ENCODE results near the gene ENPEP.
"Not testable (repeated sequence)": the region's sequence is repeated elsewhere in the genome, so short reads cannot be mapped to it uniquely, and the experiment has no call there.

Gene ENPEP, protein sequence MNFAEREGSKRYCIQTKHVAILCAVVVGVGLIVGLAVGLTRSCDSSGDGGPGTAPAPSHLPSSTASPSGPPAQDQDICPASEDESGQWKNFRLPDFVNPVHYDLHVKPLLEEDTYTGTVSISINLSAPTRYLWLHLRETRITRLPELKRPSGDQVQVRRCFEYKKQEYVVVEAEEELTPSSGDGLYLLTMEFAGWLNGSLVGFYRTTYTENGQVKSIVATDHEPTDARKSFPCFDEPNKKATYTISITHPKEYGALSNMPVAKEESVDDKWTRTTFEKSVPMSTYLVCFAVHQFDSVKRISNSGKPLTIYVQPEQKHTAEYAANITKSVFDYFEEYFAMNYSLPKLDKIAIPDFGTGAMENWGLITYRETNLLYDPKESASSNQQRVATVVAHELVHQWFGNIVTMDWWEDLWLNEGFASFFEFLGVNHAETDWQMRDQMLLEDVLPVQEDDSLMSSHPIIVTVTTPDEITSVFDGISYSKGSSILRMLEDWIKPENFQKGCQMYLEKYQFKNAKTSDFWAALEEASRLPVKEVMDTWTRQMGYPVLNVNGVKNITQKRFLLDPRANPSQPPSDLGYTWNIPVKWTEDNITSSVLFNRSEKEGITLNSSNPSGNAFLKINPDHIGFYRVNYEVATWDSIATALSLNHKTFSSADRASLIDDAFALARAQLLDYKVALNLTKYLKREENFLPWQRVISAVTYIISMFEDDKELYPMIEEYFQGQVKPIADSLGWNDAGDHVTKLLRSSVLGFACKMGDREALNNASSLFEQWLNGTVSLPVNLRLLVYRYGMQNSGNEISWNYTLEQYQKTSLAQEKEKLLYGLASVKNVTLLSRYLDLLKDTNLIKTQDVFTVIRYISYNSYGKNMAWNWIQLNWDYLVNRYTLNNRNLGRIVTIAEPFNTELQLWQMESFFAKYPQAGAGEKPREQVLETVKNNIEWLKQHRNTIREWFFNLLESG

DNA sequence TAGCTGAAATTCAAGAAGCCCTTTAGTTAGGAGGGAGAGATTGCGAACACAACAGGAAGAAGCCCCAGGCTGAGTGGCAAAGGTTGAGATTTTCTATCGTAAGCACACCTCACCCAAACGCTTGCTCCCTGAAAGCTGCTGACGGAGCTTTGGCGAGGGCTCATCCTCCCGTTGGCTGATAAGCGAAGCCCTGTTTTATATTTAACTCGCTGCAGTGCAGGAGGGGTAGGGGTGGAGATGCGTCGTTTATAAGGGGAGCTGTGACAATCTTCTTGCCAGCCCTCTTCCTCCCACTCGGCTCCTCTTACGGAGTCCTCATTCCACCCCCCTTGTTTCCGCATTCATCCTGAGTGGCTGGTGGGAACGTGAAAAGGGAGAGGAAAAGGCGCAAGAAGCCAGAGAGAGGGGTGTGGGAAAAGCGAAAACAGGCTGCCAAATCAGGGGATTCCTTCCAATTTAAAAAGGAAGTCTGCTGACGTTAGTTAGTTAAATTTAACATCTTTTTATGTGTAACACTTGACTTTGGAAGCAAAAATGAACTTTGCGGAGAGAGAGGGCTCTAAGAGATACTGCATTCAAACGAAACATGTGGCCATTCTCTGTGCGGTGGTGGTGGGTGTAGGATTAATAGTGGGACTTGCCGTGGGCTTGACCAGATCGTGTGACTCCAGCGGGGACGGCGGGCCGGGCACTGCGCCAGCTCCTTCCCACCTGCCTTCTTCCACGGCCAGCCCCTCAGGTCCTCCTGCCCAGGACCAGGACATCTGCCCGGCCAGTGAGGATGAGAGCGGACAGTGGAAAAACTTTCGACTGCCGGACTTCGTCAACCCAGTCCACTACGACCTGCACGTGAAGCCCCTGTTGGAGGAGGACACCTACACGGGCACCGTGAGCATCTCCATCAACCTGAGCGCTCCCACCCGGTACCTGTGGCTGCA lies at the start of gene ENPEP:
Gene ENPEP, plus strand, starts transcription at position 275 of the 938 bp plus-strand sequence. Its CDS starts 260 bp downstream, at position 535.
- no peak for DNase-seq

DNA sequence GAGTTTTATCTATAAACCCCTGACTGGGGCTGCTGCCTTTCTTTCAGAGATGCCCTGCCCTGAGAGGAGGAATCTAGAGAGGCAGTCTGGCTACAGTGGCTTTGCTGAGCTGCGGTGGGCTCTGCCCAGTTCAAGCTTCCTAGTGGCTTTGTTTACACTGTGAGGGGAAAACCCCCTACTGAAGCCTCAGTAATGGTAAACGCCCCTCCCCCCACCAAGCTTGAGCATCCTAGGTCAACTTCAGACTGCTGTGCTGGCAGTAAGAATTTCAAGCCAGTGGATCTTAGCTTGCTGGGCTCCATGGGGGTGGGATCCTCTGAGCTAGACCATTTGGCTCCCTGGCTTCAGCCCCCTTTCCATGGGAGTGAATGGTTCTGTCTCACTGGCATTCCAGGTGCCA lies 44.1 kb upstream of the ENPEP start:
- not testable (repeated sequence) for DNase-seq

DNA sequence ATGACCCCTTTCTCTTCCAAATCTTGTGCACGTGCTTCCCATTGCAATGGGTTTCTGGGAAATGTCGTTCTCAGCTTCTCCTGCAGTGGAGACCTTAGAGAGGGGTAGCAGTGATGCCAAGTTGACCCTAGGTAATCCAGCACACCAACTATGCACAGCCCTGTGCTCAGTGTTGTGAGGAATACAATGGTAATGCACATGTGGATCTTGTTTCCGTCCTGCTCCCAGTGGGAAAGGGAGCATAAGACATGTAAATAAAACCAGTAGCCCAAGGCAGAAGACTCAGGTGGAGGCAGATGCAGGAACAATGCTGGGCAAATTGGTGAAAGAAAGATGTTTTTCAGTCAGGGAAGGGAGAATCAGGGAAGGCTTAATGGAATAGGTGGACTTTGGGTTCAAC lies 38.7 kb upstream of the ENPEP start:
- not testable (repeated sequence) for DNase-seq

DNA sequence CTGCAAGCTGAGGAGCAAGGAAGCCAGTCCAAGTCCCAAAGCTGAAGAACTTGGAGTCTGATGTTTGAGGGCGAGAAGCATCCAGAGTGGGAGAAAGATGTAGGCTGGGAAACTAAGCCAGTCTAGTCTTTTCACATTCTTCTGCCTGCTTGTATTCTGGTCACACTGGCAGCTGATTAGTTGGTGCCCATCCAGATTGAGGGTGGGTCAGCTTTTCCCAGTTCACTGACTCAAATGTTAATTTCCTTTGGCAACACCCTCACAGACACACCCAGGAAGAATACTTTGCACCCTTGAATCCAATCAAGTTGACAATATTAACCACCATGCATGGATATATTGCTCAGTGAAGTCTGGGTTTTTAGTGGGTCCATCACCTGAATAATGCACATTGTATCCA lies 36.7 kb upstream of the ENPEP start:
- not testable (repeated sequence) for DNase-seq

DNA sequence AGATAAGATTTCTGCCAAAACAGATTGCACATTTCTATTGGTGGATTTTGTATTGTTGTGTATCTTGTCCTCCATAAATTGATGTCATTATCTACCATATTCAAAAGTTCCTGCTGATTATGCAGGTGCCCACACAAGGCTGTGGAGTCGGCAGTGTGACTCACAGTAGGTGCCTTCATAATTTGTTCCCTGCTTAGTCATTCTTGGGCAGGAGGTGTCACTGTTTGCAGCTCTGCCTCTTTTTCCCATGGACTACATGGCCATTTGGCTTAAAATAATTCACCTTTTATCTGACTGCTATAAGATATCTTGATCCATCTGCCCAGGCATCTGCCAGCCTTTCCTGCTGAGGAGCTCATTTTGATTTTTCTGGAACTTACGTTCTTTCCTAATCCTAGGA lies 33.6 kb upstream of the ENPEP start:
- DNase-seq: no peak

DNA sequence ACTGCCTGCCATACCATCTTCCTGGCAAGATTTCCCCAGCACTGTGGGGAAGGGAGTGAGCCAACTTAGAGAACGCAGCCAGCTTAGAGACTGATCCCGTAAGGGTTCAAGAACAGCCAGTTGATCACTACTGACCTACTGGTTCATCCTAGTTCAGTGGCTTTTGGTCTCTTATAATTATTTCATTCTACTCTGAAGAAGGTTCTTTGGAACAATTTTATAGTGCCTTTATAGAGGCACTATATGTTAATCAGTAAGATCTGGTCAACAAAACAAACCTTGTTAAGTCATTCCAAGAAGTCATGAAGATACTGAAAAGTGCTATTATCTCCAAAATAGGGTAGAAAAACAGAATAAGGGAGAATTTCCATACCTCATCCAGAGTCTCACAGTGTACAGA lies 33.2 kb upstream of the ENPEP start:
- DNase-seq: no peak

DNA sequence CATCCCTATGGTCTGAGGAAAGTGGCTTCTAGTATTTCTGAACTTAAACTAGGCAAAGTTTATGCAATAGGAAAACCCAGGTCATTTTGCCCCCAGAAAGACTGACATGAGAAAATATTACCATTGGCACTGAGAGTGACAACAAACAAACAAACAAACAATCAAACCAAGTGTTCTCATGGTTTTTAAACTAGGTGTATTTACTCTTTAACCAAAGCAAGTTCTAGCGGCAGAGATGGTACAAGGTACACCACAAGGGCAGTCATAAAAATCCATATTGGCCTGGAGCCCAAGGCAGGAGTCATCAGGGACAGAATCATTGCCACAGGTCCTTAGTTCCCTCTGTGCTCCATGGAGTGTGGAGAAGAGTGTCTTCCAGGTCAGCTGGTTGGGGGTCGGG lies 26.0 kb upstream of the ENPEP start:
- DNase-seq: no peak

DNA sequence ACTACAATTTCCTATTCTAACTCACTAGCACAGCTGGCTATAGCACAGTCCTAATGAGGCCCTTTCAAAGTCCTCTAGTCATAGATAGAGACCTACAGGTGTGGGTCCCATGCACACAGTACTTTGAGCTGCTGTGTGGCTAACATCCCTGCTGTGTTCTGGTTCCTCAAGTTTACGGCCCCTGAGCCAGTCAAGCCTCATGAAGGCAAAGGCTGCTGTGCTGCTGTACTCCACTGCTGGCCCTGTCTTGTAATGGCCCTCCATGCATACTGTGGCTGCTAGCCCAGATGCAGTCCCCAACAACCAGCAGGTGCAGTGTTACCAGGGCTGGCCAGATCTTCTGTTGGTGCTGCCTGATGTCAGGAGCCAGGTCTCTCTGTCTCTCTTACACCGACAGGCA lies 23.4 kb upstream of the ENPEP start:
- no peak for DNase-seq

DNA sequence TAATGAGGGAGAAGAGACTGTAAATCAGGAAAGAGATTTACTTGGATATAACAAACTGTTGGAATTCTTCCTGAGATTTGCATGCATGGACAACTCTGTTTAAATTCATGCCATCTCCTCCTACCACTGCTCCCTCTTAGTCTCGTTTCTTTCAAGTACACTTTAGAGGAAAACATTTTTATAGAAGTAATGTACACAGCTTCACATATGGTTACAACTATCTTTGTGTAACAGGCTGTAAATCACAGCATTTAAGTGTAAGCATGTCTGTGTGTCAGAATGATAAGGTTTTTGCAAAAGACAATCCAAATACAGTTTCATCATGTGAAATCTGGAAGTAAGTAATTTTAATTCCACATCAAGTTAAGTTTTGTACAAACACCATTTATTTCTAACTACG lies 21.5 kb upstream of the ENPEP start:
- no peak for DNase-seq

DNA sequence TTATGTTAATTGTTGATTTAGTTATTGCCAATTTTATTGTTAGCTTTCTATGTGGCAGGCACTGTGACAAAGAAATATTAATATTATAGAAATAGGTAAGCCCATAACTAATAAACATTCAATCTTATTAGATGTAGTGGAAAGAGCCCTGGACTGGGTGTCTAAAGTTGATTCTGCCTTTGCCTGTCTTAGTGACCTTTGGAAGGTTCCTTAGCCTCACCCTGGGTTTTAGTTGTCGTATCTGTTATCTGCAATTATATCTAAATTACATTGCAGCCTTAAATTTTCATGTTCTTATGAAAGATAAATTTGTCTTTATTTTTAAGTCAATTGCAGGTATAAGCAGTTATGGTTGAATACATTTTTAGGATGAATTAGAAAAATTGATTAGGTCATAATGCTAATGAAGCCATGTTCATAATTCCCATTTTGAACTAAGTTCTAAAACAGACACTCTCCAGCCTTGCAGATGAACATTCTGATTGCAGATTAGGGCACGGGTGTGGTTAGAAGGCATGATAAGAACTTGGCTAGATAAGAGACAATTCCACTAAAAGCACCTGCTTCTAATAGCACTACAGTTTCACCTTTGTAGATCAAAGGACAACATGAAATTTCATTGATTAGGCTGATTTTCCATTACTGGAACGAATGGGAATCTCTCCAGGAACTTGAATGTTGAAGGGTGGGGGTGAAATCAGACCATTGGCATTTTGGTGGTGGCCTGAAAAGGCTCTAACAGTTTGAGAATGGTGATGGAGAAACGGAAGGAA lies 17.3 kb upstream of the ENPEP start:
- DNase-seq: no peak

DNA sequence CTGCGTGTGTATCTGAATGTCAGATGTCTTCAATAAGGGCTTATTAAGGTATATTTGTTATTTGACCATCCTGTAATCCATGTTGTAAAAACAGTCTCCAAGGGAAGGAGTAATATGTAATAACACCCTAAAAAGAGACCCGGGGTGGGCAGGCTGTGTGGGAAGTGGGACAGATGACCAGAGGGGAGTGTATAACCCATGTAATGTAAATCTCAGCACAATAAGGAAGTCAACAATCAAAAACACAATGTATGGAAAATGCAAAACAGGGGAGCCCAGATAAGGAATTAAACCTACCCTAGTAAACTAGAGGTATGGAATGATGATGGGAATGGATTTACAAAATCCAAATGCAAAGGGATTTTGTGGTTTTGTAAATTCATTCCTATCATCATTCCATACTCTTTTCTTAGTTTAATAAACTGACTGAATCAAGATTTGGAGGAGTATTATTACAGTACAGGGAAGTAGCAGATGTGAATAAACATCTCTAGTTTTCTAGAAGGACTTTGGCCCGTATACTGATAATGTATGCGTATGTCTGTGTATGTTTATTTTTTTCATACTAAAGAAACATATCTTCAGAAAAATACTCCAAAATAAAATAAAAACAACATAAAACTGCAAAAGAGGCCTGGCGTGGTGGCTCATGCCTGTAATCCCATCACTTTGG lies 15.7 kb upstream of the ENPEP start:
- DNase-seq: no peak

DNA sequence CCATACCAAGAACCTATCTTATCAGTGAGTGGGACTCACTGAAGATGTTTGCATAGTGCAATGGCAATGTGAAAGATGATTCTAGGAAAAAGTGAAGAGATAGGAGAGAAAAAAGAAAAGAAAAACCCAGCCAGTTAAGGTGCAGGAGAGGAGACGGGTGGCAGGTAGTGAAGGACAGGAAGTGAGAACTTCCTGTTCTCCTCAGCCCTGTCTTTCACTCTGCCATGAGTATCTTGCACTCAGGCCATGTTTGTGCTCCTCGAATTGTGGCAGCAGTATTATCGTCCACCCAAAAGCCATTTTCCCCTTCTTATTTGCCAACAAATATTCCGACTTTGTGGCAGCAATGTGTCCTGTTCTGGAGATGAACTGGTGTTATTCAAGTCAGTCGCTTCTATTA lies 8.6 kb upstream of the ENPEP start:
- DNase-seq: no peak

DNA sequence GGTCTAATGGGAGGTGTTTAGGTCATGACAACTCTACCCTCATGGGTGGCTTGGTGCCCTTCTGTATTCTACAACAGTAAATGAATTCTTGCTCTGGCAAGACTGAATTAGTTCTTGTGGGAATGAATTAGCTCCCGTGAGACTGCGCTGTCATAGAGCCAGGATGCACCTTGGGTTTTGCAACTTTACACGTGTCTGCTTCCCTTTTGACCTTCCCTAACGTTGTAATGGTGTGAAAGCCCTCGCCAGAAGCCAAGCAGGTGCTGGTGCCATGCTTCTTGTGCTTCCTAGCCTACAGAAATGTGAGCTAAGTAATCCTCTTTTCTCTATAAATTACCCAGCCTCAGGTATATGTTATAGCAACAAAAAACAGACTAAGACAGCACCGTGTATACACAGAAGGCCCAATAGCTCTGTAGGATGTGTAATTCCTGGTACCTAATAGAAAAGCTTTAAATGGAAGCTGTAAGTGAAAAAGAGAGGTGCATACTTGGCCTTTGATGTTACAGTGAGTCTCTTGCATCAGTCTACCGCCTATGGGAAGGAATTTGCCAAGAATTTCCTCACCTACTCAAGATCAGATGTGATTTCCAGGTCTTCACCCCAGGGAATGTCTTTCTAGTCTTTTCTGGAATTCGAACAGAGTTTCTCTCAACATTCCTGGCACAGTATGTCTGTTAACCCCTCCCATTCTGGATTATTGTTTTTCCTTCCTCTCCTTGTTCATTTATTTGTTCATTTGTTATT lies 3.2 kb upstream of the ENPEP start:
- DNase-seq: no peak

DNA sequence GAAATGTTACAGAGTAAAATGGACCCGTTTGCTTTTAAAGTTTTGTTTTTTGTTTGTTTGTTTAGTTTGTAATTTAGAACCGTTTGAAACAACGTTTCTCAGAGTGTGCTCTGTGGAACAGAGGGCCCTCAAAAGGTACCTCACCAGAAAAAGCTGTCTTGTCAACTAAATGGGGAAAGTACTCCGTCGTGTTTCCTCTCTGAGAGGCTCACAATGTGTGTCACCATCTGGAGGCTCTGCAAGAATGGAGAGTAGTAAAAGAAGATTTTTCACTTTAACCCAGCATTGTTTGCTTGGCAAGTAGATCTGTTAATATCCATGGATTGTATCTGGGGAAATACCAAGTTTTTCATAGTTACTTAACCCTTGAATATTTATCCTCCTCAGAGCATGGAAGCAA lies 1.5 kb upstream of the ENPEP start:
- no peak for DNase-seq

DNA sequence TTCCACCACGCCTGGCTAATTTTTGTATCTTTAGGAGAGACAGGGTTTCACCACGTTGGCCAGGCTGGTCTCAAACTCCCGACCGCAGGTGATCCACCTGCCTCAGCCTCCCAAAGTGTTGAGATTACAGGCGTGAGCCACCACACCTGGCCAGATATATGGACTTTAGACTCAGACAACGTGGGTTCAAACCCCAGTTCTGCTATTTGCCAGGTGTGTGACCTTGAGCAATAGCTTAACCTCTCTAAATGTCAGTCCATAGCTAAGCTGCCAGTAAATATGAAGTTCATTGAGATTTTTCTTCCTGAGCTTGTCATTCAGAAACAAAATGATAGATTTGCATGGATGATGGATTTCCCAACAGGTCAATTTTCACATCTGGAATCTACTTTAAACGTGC lies 875 bp upstream of the ENPEP start:
- DNase-seq: not testable (repeated sequence)

DNA sequence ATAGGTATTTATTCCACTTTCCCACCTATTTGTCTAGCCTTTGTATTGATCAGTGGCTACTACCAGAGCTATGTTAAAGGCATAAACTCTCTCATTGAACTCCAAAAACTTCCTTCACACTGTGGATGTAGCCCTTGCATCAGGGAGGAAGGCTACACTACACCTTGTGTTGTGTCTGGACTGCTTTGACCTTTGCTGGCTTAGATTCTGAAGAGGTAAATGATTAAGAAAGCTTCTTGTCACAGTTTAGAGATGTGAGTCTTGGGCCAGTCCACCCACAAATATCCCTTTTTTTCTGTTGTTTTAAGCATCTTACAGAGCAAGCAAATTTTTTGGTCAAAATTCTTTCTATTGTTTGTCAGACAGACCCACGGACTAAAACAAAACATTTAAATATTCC lies 1.9 kb downstream of the ENPEP start:
- no peak for DNase-seq

DNA sequence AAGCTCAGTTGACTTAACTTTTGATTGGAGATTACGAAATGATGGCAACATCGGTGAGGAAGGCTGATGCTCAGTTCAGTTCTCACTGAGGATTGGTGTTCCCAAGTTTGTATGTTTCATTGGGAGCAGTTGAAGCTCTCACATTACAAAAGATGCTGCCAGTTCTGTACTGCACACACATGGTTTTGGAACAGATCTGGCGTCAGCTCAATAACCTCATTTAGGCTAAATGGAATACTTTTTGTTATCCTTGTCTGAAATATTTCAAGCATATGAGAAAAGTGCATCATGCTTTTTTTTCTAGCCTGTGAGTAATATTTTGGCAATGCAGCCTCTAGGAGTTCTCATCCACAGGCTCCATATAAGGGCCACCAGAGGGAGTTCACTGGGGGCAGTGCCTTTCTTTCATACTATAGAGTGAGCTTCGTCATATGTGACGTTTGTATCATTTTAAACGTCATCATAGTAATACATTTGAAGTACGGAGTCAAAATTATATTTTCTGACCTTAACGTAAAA lies 4.1 kb downstream of the ENPEP start:
- no peak for DNase-seq

DNA sequence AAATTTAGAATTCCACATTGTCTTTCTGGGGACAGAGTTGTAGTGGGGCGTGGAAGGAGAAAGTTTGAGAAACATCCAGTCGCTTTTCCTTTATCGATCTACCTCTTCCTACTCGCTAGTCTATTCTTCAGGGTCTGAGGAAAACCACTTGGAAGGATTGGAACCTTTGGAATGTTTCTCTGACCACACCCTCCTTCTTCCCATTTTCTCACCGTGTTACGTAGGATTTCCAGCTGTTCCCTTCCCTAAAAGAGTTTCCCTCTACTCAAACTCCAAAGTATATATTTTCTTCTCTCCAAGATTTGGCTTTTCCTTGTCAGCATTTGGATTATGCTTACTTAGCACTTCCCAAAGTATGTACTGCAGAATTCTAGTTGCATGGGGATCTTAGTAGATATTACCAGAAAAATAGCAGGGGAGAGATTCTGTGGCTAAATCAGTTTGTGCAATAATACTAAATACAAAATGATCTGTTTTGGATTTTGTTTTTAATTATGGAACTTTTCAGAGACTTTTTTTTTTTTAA lies 4.9 kb downstream of the ENPEP start:
- DNase-seq: no peak

DNA sequence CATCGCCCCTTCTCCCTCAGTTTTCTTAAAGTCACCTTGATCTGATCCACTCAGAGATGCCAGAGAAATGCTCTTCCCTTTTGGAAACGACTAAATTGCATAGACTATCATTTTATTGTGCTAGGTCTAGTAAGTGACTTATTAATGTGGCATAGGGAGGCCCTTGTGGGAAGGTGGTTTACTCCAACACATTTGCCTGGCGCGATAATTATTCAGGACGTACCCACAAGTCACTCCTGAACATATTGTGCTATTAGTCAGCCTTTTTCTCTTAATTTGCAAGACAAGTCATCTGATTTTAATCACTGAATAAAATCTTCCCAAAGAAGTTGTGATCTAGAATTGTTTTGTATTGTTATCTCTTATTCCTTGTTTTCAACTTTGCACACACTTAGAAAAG lies 7.6 kb downstream of the ENPEP start:
- no peak for DNase-seq

DNA sequence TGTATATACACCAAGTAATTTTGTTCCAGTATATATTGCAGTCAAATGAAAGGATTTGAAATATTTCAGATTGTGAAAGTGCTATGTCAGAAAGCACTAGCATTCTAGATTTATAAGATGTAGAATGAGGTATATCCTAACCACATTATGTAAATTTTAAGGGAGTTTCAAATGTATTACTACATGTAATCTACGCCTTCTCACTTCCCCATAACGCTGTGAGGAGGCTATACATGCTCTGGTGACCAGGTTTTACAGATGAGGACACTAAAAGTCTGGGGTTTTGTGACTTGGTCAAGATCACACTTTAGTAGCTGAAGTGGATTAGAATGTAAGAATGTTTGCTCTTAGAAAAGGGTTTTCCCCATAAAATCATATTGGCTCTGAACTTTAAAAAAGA lies 8.1 kb downstream of the ENPEP start:
- no peak for DNase-seq

All from NCI-H187 treated with DMSO at 0.1 percent for 48 hours (cell line).